Stimulated activated CD4-positive, alpha-beta T cell treated with anti-CD3 and anti-CD28 coated beads, TNF-alpha, amount 100 ng/mL, for 24 hours (primary cell): ENCODE results near the gene XRCC2.

Experiments used
- DNase-seq, 3 experiments: peaks; one replicate each; pipeline ENCODE4 v3.0.0-alpha.2; 2020; ENCODE audit warnings: low read depth in 3 of 3

The XRCC2 gene

DNA sequence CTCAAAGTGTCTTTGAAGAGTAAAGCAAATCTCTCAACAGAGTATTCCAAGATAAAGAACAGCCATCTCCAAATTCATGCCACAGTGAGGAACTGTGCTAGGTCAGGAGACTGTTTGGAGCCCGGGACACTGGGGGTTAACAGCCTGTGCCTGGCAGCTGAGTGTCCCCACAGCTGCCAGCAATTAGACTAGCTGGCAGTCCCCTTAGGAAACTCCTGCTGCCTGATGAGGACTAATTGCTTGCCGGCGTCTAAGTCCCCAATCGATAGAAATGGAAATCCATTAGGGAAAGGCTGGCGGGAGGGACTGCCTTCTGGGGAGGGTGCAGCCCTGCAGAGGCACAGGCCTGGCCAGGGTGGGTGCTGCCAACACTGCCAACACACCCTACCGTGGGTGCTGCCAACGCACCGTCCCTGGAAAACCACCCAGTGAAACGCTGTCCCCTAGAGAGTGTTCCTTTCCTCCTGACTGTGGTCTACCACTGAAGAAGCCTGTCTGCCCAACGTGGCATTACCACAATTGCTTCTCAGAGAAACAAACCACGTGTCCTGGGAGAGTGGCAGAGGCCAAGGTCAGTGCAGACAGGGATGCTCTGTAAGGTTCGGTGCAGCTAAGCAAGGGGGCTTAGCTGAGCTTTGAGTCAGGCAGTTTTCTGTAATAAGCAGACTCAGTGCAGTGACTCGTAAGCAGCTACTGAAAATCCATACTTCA is 60.8 kb downstream of the XRCC2 start:
- DNase-seq: no peak

DNA sequence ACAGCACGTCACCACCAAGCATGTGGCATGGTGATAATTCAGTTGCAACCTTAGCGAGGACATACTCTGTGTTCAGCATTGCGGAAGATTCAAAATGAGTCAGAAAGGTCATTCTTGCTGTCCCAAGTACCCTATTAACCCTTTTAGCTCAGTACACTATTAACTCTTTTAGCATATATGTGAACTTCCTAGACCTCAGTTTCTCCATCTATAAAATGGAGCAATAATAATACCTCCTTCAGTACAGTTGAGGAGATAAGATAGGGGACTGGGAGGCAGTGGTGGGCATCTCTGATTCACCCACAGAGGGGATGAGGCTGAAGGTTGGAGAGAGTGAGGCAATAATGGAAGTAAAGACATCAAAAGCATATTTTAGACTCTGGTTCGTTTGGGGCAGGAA is 67.3 kb downstream of the XRCC2 start:
- DNase-seq: no peak

DNA sequence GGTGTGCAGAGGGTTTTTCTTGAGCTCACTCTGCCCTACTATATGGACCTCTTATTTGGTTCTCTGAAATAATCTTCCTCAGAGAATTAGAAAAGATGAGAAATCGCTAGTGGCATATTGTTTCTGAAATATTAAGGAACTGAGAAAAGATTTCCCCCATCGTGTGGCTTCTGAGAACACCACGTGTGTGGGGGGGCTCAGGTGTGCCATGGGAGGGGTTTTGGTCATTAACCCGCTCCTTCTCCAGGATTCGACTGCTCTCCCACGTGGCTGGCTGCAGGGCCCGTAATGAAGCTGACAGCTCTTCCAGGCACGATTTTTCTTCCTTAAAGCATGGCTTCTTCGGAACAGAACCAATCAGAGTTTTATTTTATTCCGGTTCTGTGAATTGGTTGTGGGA is 67.7 kb downstream of the XRCC2 start:
- DNase-seq: no peak

DNA sequence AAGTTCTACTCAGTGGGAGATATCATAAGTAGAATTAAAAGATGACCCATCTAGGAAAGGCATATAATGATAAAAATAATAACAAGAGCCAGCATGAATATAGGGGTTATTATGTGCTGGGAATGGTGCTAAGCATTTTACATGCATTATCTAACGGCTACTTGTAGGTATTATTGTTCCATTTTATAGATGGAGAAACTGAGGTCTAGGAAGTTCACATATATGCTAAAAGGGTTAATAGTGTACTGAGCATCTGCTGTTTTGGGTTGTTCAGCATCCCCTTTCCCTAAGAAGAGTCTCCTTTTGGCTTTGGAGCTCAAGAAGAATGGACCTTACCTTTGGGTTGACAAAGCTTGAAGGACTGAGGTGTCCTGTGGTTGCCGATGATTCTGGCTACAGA is 68.9 kb downstream of the XRCC2 start:
- no peak for DNase-seq

DNA sequence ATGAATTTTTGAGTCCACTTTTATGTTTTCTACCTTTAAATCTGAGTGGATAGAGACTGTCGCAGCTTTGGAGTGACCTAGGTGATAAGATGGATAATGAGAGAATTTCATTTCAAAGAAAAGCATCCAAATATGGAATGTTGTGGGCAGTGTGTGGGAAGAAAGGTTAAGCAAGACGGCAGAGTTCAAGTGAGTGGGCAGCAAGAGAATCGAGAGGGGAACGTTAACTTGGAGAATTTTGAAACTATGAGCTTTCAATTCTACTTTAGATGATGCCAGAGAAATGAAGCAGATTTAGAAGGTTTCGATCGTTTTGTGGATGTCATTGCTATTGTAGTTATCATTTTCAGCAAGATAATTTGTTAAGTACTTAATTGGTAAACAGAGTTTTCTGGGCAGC is 73.0 kb downstream of the XRCC2 start:
- no peak for DNase-seq

DNA sequence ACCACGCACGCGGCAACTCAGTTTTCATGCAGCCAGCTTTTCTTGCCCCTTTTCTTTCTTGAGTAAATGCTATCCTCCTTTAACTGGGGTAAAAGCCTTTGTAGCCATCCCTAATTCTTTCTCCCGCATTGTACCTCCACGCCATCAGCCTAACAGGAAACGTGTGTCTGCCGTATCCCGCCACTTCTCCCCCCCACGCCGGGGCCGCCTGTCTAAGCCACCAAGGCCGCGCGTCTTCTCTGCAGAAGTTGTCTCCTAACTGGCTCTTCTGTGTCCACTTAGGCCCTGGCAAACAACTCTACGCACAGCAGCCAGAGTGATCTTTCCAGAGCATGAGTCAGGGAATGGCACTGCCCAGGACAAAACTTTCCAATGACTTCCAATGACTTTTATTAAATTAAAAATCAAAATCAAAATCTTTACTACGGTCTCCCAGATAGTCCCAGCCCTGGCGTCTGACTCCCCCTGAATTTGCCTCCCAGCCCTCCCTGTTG is 74.6 kb downstream of the XRCC2 start:
- no peak for DNase-seq

DNA sequence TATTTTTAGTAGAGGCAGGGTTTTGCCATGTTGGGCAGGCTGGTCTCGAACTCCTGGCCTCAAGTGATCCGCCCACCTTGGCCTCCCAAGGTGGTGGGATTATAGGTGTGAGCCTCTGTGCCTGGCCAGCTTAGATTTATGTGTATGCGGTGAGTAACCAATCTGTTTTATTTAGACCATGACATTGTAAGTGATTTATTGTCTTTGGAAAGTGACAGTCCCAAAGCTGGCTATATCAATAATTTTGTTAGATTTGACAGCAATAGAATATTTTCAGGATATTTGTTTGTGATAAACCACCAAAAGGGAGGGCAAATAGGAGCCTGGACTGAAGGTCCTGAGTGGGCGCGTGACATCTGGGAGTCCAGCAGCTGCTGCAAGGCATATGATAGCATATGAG is 75.7 kb downstream of the XRCC2 start:
- DNase-seq: no peak

DNA sequence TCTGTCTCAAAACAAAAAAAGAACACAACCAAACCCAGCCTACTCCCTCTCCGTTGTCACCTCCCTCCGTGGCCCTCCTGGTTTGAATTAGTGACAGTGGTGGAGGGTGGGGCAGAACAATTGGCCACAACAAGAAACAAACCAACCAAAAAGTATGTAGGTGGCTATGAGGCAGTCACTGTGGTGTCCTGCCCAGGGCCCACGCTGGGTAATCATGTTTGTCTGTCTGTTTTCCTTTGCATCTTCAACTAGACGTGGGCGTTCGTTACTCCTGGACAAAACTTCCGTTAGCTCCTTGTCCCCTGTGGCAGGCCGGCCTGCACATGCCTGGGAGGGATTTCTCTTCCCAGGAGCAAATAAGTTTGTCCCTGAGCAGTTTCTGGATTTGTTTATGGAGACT is 78.4 kb downstream of the XRCC2 start:
- no peak for DNase-seq

DNA sequence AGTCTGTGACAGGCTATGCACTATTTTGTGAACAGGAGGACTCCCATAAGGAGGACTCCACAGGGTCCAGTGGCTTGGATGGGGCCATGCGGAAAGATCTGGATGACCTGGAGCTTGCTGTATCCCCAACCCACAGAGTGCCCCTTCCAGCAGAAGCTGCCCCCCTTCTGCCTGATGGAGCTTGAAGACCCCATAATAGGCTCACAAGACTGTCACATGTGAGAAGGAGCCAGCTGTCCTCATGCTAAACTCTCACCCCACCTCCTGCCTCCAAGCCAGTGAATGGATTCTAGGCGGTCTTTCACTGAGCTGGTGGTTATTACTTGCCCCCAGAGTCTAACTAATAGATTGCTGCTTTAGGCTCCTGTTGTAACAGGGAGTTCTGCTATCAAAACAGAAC is 79.1 kb downstream of the XRCC2 start:
- no peak for DNase-seq
